Muscle layer of duodenum (tissue), 2 donors: ENCODE data around the gene SAMD4B.

Source experiments
- H3K27ac ChIP-seq: one replicate; pipeline ENCODE4 v1.7.0; 2013; ENCODE audit warnings: mild to moderate bottlenecking, low read length
- H3K27me3 ChIP-seq: one replicate; pipeline ENCODE4 v1.7.0; 2013; ENCODE audit warnings: low read depth, mild to moderate bottlenecking, control low read depth, low read length
- H3K36me3 ChIP-seq, 2 donors: one replicate each; pipeline ENCODE4 v1.7.0; 2013; ENCODE audit warnings: low read length in 2 of 2, control low read depth in 1 of 2, mild to moderate bottlenecking in 1 of 2; ENCODE audit not compliant: insufficient read depth in 2 of 2, control insufficient read depth in 1 of 2
- H3K4me1 ChIP-seq, 2 donors: one replicate each; pipeline ENCODE4 v1.7.0; 2013; ENCODE audit warnings: low read length in 2 of 2, mild to moderate bottlenecking in 2 of 2, control low read depth in 1 of 2, moderate library complexity in 1 of 2; ENCODE audit not compliant: insufficient read depth in 2 of 2, control insufficient read depth in 1 of 2
- H3K4me3 ChIP-seq, 2 donors: one replicate each; pipeline ENCODE4 v1.7.0; 2013; ENCODE audit warnings: low read length in 2 of 2, low read depth in 1 of 2, mild to moderate bottlenecking in 1 of 2
- H3K9me3 ChIP-seq, 2 donors: one replicate each; pipeline ENCODE4 v1.7.0; 2013; ENCODE audit warnings: low read length in 2 of 2, control low read depth in 1 of 2, mild to moderate bottlenecking in 1 of 2; ENCODE audit not compliant: control insufficient read depth in 1 of 2
- donor health status: healthy.

Gene SAMD4B, protein sequence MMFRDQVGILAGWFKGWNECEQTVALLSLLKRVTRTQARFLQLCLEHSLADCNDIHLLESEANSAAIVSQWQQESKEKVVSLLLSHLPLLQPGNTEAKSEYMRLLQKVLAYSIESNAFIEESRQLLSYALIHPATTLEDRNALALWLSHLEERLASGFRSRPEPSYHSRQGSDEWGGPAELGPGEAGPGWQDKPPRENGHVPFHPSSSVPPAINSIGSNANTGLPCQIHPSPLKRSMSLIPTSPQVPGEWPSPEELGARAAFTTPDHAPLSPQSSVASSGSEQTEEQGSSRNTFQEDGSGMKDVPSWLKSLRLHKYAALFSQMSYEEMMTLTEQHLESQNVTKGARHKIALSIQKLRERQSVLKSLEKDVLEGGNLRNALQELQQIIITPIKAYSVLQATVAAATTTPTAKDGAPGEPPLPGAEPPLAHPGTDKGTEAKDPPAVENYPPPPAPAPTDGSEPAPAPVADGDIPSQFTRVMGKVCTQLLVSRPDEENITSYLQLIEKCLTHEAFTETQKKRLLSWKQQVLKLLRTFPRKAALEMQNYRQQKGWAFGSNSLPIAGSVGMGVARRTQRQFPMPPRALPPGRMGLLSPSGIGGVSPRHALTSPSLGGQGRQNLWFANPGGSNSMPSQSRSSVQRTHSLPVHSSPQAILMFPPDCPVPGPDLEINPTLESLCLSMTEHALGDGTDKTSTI

DNA sequence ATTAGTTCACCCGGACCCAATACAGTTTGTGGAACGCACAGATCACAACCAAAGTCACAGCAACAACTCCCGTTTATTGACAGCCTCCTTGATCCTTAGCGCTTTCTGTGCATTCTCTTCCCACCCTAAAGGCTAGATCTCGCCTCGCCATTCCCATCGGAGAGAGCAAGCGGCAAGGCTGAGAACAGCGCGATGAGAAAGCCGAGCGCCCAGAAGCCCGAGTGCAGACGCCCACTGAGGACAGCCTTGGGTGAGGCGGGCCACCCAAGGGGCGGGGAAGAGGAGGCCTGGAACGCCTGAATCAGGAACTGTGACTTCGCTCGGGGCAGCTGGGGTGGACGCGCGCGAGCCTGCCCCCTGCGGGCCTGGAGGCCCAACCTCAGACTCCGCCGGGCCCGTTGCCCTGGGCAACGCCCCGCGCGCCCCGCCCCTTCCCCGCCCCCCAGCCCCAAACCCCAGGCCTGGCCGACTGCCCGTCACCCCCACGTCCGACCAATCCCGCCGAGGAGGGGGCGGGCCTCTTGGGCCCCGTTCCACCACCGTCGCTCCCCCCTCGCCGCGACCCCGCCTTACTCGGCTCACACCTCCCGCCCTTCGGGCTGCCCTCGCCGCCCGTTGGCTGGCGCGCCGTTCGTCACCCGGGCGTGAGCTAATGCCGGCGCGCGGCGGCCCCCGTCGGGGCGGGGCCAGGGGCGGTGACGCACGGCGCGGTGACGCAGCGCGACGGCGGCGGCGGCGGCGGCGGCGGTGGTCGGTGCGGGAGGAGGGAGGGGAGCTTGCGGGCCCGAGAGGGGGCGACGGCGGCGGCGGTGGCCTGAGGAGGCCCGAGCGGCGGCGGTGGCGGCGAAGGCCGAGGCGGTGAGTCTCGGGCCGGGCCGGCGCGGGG is at the start of gene SAMD4B:
Gene SAMD4B, plus strand, starts transcription at position 703 of the 886 bp plus-strand sequence. CDS start 14,473 bp downstream, outside the sequence.
- Histone ChIP-seq H3K27me3 (no peaks in the 10 kb centered on the region), H3K4me3 (peak within 1 kb of the TSS; percentile 94 to 100), H3K9me3 (no peaks in the 10 kb centered on the region), H3K36me3 (peaks cover 4 to 10% of the 10 kb centered on the region in 2 donors), H3K4me1 (peaks cover 20 to 44% of the 10 kb centered on the region in 2 donors), H3K27ac (peak within 1 kb of the TSS; percentile 98)

DNA sequence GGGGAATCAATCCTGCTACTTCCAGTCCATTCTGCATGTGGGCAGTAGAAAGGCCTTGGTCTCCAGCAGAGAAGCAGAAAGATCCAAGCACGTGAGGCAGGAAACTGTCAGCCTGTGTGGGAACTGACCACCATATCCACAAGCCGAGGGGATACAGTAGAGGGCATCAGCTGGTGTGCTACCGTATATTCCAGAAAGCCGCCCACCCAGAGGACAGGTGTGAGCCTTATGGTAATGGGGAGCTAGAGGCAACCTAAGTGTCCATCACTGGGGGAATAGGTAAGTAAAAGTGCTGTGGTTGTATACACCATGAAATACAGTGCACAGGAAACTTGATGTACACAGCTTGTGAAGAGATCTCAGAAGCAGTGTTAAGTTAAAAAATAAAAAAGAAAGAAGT is 48.8 kb upstream of the SAMD4B start:
- no peak overlapping the region for H3K27ac ChIP-seq
- H3K36me3 ChIP-seq = no peaks in the 10 kb centered on the region
- H3K4me3 ChIP-seq = no peak overlapping the region
- no peaks in the 10 kb centered on the region for H3K4me1 ChIP-seq
- no peaks in the 10 kb centered on the region for H3K27me3 ChIP-seq
- H3K9me3 ChIP-seq = no peaks in the 10 kb centered on the region

GRCh38 chr19:39296055-39296645 is 46.1 kb upstream of the SAMD4B start, which contains the start of gene IFNL1:
Gene IFNL1, plus strand, starts transcription at chr19:39296407. Its CDS starts 15 bp downstream, at chr19:39296422.
- H3K4me1 ChIP-seq = no peaks in the 10 kb centered on the region
- H3K27me3 ChIP-seq = no peaks in the 10 kb centered on the region
- no peaks in the 10 kb centered on the region for H3K36me3 ChIP-seq
- no peaks in the 10 kb centered on the region for H3K9me3 ChIP-seq
- no peak within 1 kb of the TSS for H3K4me3 ChIP-seq
- no peak within 1 kb of the TSS for H3K27ac ChIP-seq

- Histone ChIP-seq H3K27ac (no peak overlapping the region), H3K36me3 (no peaks in the 10 kb centered on the region), H3K27me3 (no peaks in the 10 kb centered on the region), H3K4me1 (no peaks in the 10 kb centered on the region), H3K4me3 (no peak overlapping the region), H3K9me3 (no peaks in the 10 kb centered on the region)
Measured at GRCh38 chr19:39296906-39297305, 45.3 kb upstream of the SAMD4B start.

GRCh38 chr19:39297931-39298634 is 44.1 kb upstream of the SAMD4B start:
- H3K36me3 ChIP-seq = no peaks in the 10 kb centered on the region
- no peaks in the 10 kb centered on the region for H3K4me1 ChIP-seq
- no peak overlapping the region for H3K27ac ChIP-seq
- H3K9me3 ChIP-seq = no peaks in the 10 kb centered on the region
- no peak overlapping the region for H3K4me3 ChIP-seq
- no peaks in the 10 kb centered on the region for H3K27me3 ChIP-seq

DNA sequence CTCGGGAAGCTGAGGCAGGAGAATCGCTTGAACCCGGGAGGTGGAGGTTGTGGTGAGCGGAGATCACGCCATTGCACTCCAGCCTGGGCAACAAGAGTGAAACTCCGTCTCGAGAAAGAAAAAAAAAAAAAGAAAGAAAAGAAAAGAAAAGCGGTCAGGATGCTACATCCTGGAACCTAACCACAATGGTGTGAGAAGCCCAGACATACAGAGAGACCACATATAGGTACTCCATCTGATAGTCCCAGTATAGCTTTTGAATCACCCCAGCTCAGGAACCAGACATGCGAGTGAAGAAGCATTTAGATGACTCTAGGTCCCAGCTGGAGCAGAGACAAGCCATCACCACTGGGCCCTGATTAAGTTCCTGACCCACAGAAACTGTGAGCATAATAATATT is 42.8 kb upstream of the SAMD4B start:
- H3K36me3 ChIP-seq = no peaks in the 10 kb centered on the region
- H3K27me3 ChIP-seq = no peaks in the 10 kb centered on the region
- H3K4me3 ChIP-seq = no peak overlapping the region
- no peak overlapping the region for H3K27ac ChIP-seq
- no peaks in the 10 kb centered on the region for H3K4me1 ChIP-seq
- H3K9me3 ChIP-seq = no peaks in the 10 kb centered on the region

GRCh38 chr19:39299832-39300231 is 42.4 kb upstream of the SAMD4B start:
- H3K27me3 ChIP-seq = peaks cover 3% of the 10 kb centered on the region
- H3K4me3 ChIP-seq = no peak overlapping the region
- no peak overlapping the region for H3K27ac ChIP-seq
- H3K4me1 ChIP-seq = no peaks in the 10 kb centered on the region
- H3K36me3 ChIP-seq = no peaks in the 10 kb centered on the region
- H3K9me3 ChIP-seq = no peaks in the 10 kb centered on the region

DNA sequence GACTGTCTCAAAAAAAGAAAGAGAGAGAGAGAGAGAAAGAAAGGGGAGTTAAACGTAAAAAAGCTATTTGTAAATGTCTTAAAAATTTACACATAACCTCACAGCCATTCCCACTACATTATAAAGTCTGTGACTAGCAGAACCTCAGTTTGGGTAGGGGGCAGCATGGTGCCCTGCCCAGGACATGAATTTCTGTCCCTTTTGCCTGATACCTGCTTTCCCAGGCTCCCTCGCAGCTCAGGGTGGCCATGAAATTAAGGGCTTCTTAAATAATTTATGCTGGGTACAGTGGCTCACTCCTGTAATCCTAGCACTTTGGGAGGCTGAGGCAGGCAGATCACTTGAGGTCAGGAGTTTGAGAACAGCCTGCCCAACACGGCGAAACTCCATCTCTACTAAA is 41.2 kb upstream of the SAMD4B start:
- H3K27me3 ChIP-seq = peaks cover 14% of the 10 kb centered on the region

GRCh38 chr19:39301562-39301961 is 40.7 kb upstream of the SAMD4B start:
- Histone ChIP-seq H3K9me3 (no peaks in the 10 kb centered on the region), H3K27me3 (peaks cover 18% of the 10 kb centered on the region), H3K4me3 (no peak overlapping the region), H3K4me1 (no peaks in the 10 kb centered on the region), H3K27ac (no peak overlapping the region), H3K36me3 (no peaks in the 10 kb centered on the region)

More for the DNA sequence above, 41.2 kb upstream of the SAMD4B start:
- H3K36me3 ChIP-seq = no peaks in the 10 kb centered on the region
- no peaks in the 10 kb centered on the region for H3K4me1 ChIP-seq
- no peak overlapping the region for H3K4me3 ChIP-seq
- H3K27ac ChIP-seq = no peak overlapping the region
- no peaks in the 10 kb centered on the region for H3K9me3 ChIP-seq

DNA sequence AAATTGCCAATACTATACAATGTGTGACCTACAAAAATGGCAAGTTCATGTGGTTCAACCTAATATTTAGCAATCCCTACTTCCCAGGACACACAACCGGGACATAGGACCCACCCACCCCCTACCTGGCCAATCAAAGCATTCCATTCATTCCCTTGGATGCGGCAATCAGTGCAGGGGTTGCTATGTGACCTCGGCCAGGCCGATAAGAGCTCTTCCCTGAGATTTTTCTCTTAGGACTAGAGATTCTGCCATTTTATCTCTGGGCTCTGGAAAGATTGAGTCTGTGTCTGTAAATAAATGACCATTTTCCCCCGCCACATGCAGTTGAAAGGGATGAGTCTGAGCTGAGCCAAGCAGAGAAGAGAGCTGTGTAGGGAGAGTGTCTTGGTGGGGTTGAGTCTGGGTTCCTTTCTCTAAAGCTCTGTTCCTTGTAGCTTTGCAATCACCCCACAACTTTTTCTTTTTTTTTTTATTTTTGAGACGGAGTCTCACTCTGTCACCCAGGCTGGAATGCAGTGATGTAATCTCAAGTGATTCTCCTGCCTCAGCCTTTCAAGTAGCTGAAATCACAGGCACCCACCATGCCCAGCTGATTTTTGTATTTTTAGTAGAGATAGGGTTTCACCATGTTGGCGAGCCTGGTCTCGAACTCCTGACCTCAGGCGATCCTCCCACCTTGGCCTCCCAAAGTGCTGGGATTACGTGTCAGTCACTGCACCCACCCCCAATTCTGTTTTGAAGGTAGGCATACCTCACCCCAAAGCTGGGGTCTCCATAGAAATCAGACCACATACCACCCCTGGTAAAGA is 38.6 kb upstream of the SAMD4B start:
- no peak overlapping the region for H3K27ac ChIP-seq
- peaks cover 0 to 11% of the 10 kb centered on the region in 2 donors for H3K4me1 ChIP-seq
- no peaks in the 10 kb centered on the region for H3K36me3 ChIP-seq
- H3K4me3 ChIP-seq = no peak overlapping the region
- H3K27me3 ChIP-seq = peaks cover 32% of the 10 kb centered on the region
- H3K9me3 ChIP-seq = no peaks in the 10 kb centered on the region
